Measurements from ENCODE around the gene NSFL1C. TPM values are rescaled to one million over a fixed set of nuclear protein-coding genes. Genes with fewer than 3 reads are reported as not detected.

The NSFL1C gene
- total RNA-seq, 1 experiment from 2014 or later = 151 TPM

DNA sequence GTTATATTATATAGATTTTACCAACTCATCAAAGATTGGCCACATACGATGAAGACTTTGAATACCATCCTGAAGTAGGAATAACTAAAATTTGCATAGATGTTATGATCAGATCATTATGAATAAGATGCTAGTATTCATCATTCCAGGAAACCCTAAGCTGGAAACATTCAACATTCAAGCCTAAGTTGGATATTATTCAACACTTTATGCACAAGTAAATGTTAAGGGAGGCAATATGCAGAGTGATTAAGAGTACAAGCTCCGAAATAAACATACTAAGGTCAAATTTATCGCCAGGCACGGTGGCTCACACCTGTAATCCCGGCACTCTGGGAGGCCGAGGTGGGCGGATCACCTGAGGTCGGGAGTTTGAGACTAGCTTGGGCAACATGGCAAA is 30.4 kb downstream of the NSFL1C start:
- H2AFZ ChIP-seq = no peak overlapping the region
- H3K27me3 ChIP-seq (ENCODE audit: insufficient read depth, low read depth) = no peaks in the 10 kb centered on the region
- intact Hi-C loops (cut with micrococcal nuclease; ENCODE audit: unreplicated experiment) = loop anchor here (2.0 to 5.0 kb wide), 3 partner anchors 35 to 109 kb away; partner anchors contain the start of gene SDCBP2
- no peaks in the 10 kb centered on the region for H3K79me2 ChIP-seq (ENCODE audit: low read depth)
- H3K4me1 ChIP-seq (replicated peaks; ENCODE audit: insufficient read depth) = 0 out of 2 replicates have a peak, but pooled peaks cover 8% of the 10 kb centered on the region
- no peak overlapping the region for H3K4me3 ChIP-seq
- CTCF ChIA-PET = interaction anchor here (0.9 kb wide), 1 partner anchor 57 kb away, joined by 3 read pairs; no protein-coding TSS in a partner anchor
- no peaks in the 10 kb centered on the region for H4K20me1 ChIP-seq (ENCODE audit: insufficient read depth)
- peaks cover 18% of the 10 kb centered on the region for H3F3A ChIP-seq (ENCODE audit: insufficient read depth, low read depth)
- H3K27ac ChIP-seq = no peak overlapping the region
- no peak for TF ChIP-seq EZH2 (IDR thresholded peaks at IDR 0.05; ENCODE audit: low read depth)
- TF ChIP-seq, protein P1, sequence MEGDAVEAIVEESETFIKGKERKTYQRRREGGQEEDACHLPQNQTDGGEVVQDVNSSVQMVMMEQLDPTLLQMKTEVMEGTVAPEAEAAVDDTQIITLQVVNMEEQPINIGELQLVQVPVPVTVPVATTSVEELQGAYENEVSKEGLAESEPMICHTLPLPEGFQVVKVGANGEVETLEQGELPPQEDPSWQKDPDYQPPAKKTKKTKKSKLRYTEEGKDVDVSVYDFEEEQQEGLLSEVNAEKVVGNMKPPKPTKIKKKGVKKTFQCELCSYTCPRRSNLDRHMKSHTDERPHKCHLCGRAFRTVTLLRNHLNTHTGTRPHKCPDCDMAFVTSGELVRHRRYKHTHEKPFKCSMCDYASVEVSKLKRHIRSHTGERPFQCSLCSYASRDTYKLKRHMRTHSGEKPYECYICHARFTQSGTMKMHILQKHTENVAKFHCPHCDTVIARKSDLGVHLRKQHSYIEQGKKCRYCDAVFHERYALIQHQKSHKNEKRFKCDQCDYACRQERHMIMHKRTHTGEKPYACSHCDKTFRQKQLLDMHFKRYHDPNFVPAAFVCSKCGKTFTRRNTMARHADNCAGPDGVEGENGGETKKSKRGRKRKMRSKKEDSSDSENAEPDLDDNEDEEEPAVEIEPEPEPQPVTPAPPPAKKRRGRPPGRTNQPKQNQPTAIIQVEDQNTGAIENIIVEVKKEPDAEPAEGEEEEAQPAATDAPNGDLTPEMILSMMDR (conservative IDR thresholded peaks at IDR 0.05) = no peak
- no peak overlapping the region for H3K4me2 ChIP-seq
- DNase-seq = no peak
- H3K9me2 ChIP-seq (ENCODE audit: insufficient read depth) = no peaks in the 10 kb centered on the region
- no peaks in the 10 kb centered on the region for H3K36me3 ChIP-seq (ENCODE audit: low read depth)
- BruUV-seq (replicated peaks) = no TSS peak
- 0 out of 2 replicates have a peak, but pooled peaks cover 5% of the 10 kb centered on the region for H3K9me3 ChIP-seq (ENCODE audit: insufficient read depth, low read depth)
- POLR2A ChIA-PET (ENCODE audit: unreplicated experiment) = no interaction called here

DNA sequence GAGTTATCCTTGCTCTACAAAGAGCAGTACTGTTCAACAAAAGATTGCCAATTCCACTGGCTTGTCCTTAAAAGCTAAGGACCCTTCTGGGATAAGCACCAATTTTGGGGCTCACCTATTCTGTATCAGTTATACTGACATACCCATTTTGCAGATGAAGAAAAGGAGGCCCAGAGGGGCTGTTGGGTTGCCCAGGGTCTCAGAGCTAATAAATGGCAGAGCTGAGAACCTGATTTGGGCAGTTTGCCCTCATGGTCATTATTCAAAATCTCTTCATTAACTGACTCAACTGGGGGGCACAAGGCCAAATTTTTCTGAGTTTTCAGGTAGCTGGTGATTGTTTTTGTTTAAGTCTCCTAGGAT is 31.3 kb downstream of the NSFL1C start:
- Histone ChIP-seq H3K9me2 (ENCODE audit: insufficient read depth) (no peaks in the 10 kb centered on the region), H3F3A (ENCODE audit: insufficient read depth, low read depth) (peaks cover 17% of the 10 kb centered on the region), H3K27me3 (ENCODE audit: insufficient read depth, low read depth) (no peaks in the 10 kb centered on the region), H3K9me3 (ENCODE audit: insufficient read depth, low read depth) (0 out of 2 replicates have a peak, but pooled peaks cover 5% of the 10 kb centered on the region), H2AFZ (no peak overlapping the region), H3K79me2 (ENCODE audit: low read depth) (no peaks in the 10 kb centered on the region), H3K27ac (no peak overlapping the region), H3K4me3 (no peak overlapping the region), H3K4me2 (no peak overlapping the region), H3K36me3 (ENCODE audit: low read depth) (no peaks in the 10 kb centered on the region), H3K4me1 (replicated peaks; ENCODE audit: insufficient read depth) (peaks cover 9% of the 10 kb centered on the region; the same call in 1 of the 2 replicates), H4K20me1 (ENCODE audit: insufficient read depth) (no peaks in the 10 kb centered on the region)
- ChIA-PET CTCF (interaction anchor here (0.6 to 1.1 kb wide), 2 partner anchors 109 to 342 kb away, joined by 3 read pairs; no protein-coding TSS in a partner anchor), POLR2A (ENCODE audit: unreplicated experiment) (interaction anchor here (0.6 kb wide), 1 partner anchor 17 kb away, joined by 5 read pairs; no protein-coding TSS in a partner anchor)
- TF ChIP-seq, protein P1 (conservative IDR thresholded peaks at IDR 0.05) = no peak
- TF ChIP-seq EZH2 (IDR thresholded peaks at IDR 0.05; ENCODE audit: low read depth) = no peak
- DNase-seq = no peak
- intact Hi-C loops (cut with micrococcal nuclease; ENCODE audit: unreplicated experiment) = loop anchor here (5.0 kb wide), 1 partner anchor 108 kb away; the partner anchor contains the start of gene SDCBP2
- BruUV-seq (replicated peaks) = no TSS peak

DNA sequence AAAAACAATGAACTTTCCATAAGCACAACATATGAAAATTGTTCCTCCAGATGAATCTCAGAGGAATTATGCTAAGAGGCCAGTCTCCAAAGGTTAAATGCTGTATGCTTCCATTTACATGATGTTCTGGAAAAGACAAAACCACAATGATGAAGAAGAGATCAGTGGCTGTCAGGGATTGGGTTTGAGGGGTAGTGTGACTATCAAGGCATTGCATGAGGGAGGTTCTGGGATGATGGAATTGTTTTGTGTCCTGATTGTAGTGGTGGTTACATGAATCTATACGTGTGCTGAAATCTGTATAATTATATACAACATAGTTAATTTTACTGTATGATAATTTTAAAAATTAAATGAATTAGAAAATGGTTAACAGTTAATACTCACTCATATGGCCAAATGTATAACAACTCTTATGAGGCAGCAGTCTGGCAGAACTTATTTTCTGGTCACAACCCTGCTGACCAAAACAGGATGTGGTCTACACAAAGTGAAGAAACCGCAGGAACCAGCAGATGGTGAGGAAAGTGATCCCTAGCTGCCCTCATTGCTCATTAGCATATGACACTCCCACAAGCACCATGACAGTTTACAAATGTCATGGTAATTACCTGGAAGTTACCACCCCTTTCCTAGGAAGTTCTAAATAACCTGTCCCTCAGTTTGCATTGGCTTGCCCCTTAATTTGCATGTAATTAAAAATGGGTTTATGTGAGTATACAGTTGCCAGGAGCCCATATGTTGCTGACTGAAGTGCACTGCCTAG is 31.9 kb downstream of the NSFL1C start:
- no peaks in the 10 kb centered on the region for H3K27me3 ChIP-seq (ENCODE audit: insufficient read depth, low read depth)
- H3K79me2 ChIP-seq (ENCODE audit: low read depth) = no peaks in the 10 kb centered on the region
- no peak overlapping the region for H2AFZ ChIP-seq
- intact Hi-C loops (cut with micrococcal nuclease; ENCODE audit: unreplicated experiment) = loop anchor here (5.0 kb wide), 1 partner anchor 107 kb away; the partner anchor contains the start of gene SDCBP2
- H3K27ac ChIP-seq = no peak overlapping the region
- no peaks in the 10 kb centered on the region for H3K36me3 ChIP-seq (ENCODE audit: low read depth)
- H3F3A ChIP-seq (ENCODE audit: insufficient read depth, low read depth) = peaks cover 16% of the 10 kb centered on the region
- CTCF ChIA-PET = interaction anchor here (0.6 to 1.1 kb wide), 2 partner anchors 109 to 342 kb away, joined by 3 read pairs; no protein-coding TSS in a partner anchor
- POLR2A ChIA-PET (ENCODE audit: unreplicated experiment) = interaction anchor here (0.6 kb wide), 1 partner anchor 17 kb away, joined by 5 read pairs; no protein-coding TSS in a partner anchor
- DNase-seq = peak in 1 of 2 experiments; percentile 40
- BruUV-seq (replicated peaks) = no TSS peak
- TF ChIP-seq EZH2 (IDR thresholded peaks at IDR 0.05; ENCODE audit: low read depth) = no peak
- TF ChIP-seq, protein P1 (conservative IDR thresholded peaks at IDR 0.05) = no peak
- no peak overlapping the region for H3K4me3 ChIP-seq
- H4K20me1 ChIP-seq (ENCODE audit: insufficient read depth) = no peaks in the 10 kb centered on the region
- no peak overlapping the region for H3K4me2 ChIP-seq
- 0 out of 2 replicates have a peak, but pooled peaks cover 5% of the 10 kb centered on the region for H3K9me3 ChIP-seq (ENCODE audit: insufficient read depth, low read depth)
- no peaks in the 10 kb centered on the region for H3K9me2 ChIP-seq (ENCODE audit: insufficient read depth)
- peaks cover 14% of the 10 kb centered on the region; the same call in 1 of the 2 replicates for H3K4me1 ChIP-seq (replicated peaks; ENCODE audit: insufficient read depth)
